Measurements from ENCODE around the gene LBP.
"Not testable (repeated sequence)": the region's sequence is repeated elsewhere in the genome, so short reads cannot be mapped to it uniquely, and the experiment has no call there.

The LBP gene

GRCh38 chr20:38402816-38403215 is 56.5 kb downstream of the LBP start:
- DNase-seq, result no peak

- no peak for DNase-seq
These were observed 57.7 kb downstream of the LBP start for GRCh38 chr20:38404016-38404415.

- no peak for DNase-seq
These were observed 58.9 kb downstream of the LBP start for GRCh38 chr20:38405132-38405531.

GRCh38 chr20:38406476-38406875 is 60.2 kb downstream of the LBP start:
- DNase-seq, result no peak

- no peak for DNase-seq
These were observed 61.0 kb downstream of the LBP start for GRCh38 chr20:38407321-38407720.

GRCh38 chr20:38407822-38408221 is 61.5 kb downstream of the LBP start:
- not testable (repeated sequence) for DNase-seq

GRCh38 chr20:38412877-38413577 is 66.7 kb downstream of the LBP start:
- no peak for DNase-seq

GRCh38 chr20:38414769-38415450 is 68.6 kb downstream of the LBP start:
- DNase-seq, result no peak

GRCh38 chr20:38418509-38419204 is 72.4 kb downstream of the LBP start:
- no peak for DNase-seq

- no peak for DNase-seq
These were observed 74.3 kb downstream of the LBP start for GRCh38 chr20:38420388-38421085.

GRCh38 chr20:38421915-38422314 is 75.6 kb downstream of the LBP start:
- DNase-seq, result no peak

GRCh38 chr20:38423541-38423940 is 77.3 kb downstream of the LBP start:
- no peak for DNase-seq

GRCh38 chr20:38424401-38424800 is 78.1 kb downstream of the LBP start:
- no peak for DNase-seq

GRCh38 chr20:38426006-38426897 is 80.0 kb downstream of the LBP start:
- no peak for DNase-seq

All from NCI-H2081 (cell line).